ENCODE data around the gene FAM184A. TPM values are rescaled to one million over a fixed set of nuclear protein-coding genes. Genes with fewer than 3 reads are reported as not detected.

The FAM184A gene, protein sequence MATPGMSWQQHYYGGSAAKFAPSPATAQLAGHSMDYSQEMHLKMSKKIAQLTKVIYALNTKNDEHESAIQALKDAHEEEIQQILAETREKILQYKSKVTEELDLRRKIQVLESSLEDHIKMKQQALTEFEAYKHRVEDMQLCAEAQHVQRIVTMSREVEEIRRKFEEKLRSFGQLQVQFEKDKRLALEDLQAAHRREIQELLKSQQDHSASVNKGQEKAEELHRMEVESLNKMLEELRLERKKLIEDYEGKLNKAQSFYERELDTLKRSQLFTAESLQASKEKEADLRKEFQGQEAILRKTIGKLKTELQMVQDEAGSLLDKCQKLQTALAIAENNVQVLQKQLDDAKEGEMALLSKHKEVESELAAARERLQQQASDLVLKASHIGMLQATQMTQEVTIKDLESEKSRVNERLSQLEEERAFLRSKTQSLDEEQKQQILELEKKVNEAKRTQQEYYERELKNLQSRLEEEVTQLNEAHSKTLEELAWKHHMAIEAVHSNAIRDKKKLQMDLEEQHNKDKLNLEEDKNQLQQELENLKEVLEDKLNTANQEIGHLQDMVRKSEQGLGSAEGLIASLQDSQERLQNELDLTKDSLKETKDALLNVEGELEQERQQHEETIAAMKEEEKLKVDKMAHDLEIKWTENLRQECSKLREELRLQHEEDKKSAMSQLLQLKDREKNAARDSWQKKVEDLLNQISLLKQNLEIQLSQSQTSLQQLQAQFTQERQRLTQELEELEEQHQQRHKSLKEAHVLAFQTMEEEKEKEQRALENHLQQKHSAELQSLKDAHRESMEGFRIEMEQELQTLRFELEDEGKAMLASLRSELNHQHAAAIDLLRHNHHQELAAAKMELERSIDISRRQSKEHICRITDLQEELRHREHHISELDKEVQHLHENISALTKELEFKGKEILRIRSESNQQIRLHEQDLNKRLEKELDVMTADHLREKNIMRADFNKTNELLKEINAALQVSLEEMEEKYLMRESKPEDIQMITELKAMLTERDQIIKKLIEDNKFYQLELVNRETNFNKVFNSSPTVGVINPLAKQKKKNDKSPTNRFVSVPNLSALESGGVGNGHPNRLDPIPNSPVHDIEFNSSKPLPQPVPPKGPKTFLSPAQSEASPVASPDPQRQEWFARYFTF
- total RNA-seq (1.4 TPM), polyA plus RNA-seq (3.3 TPM)
- long read RNA-seq, donor 1 = 0 reads
- long read RNA-seq, donor 2 = 0 reads
- long read RNA-seq, donor 3 = 0 reads
- long read RNA-seq, donor 4 = 0 reads
- long read RNA-seq, donor 5 = 0 reads
- long read RNA-seq, donor 6 = 0 reads
- long read RNA-seq, donor 7 = 0 reads
- long read RNA-seq, donor 8 = 0 reads
- long read RNA-seq, donor 9 = 0 reads
- long read RNA-seq, donor 10 = 0 reads

DNA sequence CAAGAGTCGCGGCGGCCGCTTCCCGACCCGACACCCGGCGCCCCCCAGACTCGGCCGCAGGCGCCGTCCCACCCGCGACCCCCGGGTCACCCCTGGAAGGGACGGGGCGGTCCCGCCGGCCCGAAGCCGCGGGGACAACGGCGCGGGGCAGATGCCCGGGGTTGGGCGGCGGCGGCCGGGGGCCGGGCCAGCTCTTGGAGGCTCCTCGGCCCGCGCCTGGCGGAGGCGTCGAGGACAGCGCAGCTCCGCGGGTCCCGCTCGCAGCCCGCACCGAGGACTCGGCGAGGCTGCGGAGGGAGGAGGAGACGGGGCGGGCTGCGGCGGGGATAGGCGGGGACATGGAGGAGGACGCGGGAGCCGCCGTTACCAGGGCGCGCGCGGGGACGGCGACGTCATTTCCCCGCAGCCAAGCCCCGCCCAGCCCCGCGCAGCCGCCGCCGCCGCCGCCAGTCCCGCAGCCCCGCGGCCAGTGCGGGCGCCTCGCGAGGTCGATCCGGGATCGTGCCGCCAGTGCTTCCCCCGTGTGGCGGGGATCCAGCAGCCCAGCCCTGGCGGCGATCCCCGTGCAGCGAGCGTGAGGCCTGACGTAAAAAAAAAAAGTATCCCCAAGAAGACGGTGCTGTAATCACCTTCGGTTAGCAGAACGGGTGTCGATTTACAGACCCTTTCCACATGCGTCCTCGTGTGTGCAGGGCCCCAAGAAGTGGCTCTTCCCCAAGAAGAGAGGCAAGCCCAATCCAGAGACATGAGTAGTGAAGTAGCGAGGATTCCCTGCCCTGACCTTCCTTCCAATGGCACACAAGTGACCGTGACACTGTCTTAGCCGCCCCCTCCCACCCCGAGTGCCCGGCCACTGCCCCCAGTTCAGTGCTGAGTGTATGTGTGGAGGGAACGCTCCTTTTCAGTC, at the start of gene FAM184A:
TSS of gene FAM184A (minus strand) at position 289 of the 907 bp plus-strand sequence. CDS start 365 bp downstream, outside the sequence.
- DNase-seq (ENCODE audit: low read depth in 6 of 9, low spot score in 9 of 9) = peak in 4 of 9 donors; percentile 21 to 46 (median 24)
- Histone ChIP-seq H3K9me3 (ENCODE audit: control insufficient read depth in 2 of 2, insufficient read depth in 1 of 2, low read length in 1 of 2) (peaks cover 8 to 15% of the 10 kb centered on the region in 2 donors), H3K27ac (ENCODE audit: low read depth in 1 of 2, low read length in 1 of 2) (peak within 1 kb of the TSS in 1 of 2 donors; percentile 4), H3K27me3 (ENCODE audit: control insufficient read depth in 2 of 2, insufficient read depth in 1 of 2, low read length in 1 of 2) (peaks cover 14 to 41% of the 10 kb centered on the region in 2 donors), H3K36me3 (ENCODE audit: control insufficient read depth in 2 of 2, insufficient read depth in 2 of 2, low read length in 1 of 2) (no peaks in the 10 kb centered on the region), H3K4me3 (ENCODE audit: low read length in 2 of 2) (peak within 1 kb of the TSS; percentile 37 to 65), H3K4me1 (ENCODE audit: control insufficient read depth in 2 of 2, insufficient read depth in 2 of 2, low read length in 2 of 2) (peaks cover 0 to 9% of the 10 kb centered on the region in 2 donors)
- under 1% methylated on average over 103 of the region's 103 CpGs for WGBS

DNA sequence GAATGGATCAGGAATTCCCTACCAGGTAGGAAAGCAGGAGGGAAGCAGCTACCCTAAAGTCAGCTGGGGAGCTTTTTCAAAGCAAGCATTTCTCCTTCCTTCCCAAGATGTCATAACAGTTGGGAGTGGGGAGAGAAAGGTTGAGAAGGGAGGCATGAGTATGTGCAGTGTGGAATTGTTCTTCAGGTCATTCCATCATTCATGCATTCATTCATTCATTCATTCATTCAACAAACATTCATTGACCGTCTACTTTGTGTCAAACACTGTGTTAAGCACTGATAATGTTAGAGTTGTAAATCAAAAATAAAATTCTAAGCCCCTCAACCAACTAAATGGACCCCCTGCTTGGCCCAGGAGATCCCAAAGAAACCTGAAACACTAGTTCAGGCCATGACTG, 49.2 kb upstream of the FAM184A start:
- H3K36me3 ChIP-seq (ENCODE audit: control insufficient read depth in 2 of 2, insufficient read depth in 2 of 2, low read length in 1 of 2) = no peaks in the 10 kb centered on the region
- no peak overlapping the region for H3K4me3 ChIP-seq (ENCODE audit: low read length in 2 of 2)
- 97% methylated on average over 1 of the region's 1 CpG for WGBS
- H3K27me3 ChIP-seq (ENCODE audit: control insufficient read depth in 2 of 2, insufficient read depth in 1 of 2, low read length in 1 of 2) = no peaks in the 10 kb centered on the region
- H3K9me3 ChIP-seq (ENCODE audit: control insufficient read depth in 2 of 2, insufficient read depth in 1 of 2, low read length in 1 of 2) = no peaks in the 10 kb centered on the region
- no peaks in the 10 kb centered on the region for H3K4me1 ChIP-seq (ENCODE audit: control insufficient read depth in 2 of 2, insufficient read depth in 2 of 2, low read length in 2 of 2)
- DNase-seq (ENCODE audit: low read depth in 6 of 9, low spot score in 9 of 9) = no peak
- no peak overlapping the region for H3K27ac ChIP-seq (ENCODE audit: low read depth in 1 of 2, low read length in 1 of 2)

DNA sequence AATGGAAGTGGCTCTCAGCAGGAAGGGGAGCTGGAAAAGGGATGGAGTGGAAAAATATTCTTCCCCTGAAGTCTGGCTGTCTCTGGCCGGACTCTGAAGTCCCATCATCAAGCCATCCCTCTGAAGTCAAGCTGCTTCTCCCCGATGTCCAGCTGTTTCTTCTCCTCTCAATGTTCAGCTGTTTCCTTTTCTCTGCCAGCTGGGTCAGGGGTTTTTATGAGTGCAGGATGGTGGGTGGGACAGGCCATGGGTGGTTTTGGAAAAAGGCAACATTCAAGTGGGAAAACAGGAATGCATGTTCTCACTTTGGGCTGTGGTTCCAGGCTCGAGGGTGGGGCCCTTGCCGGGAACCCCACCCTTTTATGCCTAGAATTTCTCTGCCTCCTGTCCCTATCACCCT, 48.4 kb upstream of the FAM184A start:
- WGBS = 72% methylated on average over 4 of the region's 4 CpGs

DNA sequence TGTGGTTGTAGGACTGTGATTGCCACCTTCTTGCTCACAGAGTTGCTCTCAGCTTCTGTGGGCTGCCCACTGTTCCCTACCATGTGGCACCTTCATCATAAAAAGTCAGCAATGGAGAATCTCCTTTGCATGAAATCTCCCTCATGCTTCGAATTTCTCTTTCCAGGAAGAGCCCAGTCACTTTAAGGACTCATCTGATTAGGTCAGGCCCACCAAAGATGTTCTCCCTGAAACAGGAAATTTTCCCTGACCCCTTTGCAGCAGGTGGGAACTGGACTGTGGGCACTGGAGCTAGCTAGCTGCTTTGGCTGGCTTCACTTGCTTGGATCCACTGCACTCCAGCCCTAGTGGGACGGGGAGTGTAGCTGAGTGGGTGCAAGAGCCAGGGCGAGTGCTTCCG, 47.7 kb upstream of the FAM184A start:
- Histone ChIP-seq H3K36me3 (ENCODE audit: control insufficient read depth in 2 of 2, insufficient read depth in 2 of 2, low read length in 1 of 2) (no peaks in the 10 kb centered on the region), H3K9me3 (ENCODE audit: control insufficient read depth in 2 of 2, insufficient read depth in 1 of 2, low read length in 1 of 2) (no peaks in the 10 kb centered on the region), H3K27ac (ENCODE audit: low read depth in 1 of 2, low read length in 1 of 2) (no peak overlapping the region), H3K27me3 (ENCODE audit: control insufficient read depth in 2 of 2, insufficient read depth in 1 of 2, low read length in 1 of 2) (no peaks in the 10 kb centered on the region), H3K4me1 (ENCODE audit: control insufficient read depth in 2 of 2, insufficient read depth in 2 of 2, low read length in 2 of 2) (no peaks in the 10 kb centered on the region), H3K4me3 (ENCODE audit: low read length in 2 of 2) (no peak overlapping the region)
- 94% methylated on average over 4 of the region's 4 CpGs for WGBS
- no peak for DNase-seq (ENCODE audit: low read depth in 6 of 9, low spot score in 9 of 9)

More for the DNA sequence above, 48.4 kb upstream of the FAM184A start:
- H3K27me3 ChIP-seq (ENCODE audit: control insufficient read depth in 2 of 2, insufficient read depth in 1 of 2, low read length in 1 of 2) = no peaks in the 10 kb centered on the region
- no peaks in the 10 kb centered on the region for H3K36me3 ChIP-seq (ENCODE audit: control insufficient read depth in 2 of 2, insufficient read depth in 2 of 2, low read length in 1 of 2)
- no peak overlapping the region for H3K4me3 ChIP-seq (ENCODE audit: low read length in 2 of 2)
- no peak overlapping the region for H3K27ac ChIP-seq (ENCODE audit: low read depth in 1 of 2, low read length in 1 of 2)
- DNase-seq (ENCODE audit: low read depth in 6 of 9, low spot score in 9 of 9) = no peak
- H3K9me3 ChIP-seq (ENCODE audit: control insufficient read depth in 2 of 2, insufficient read depth in 1 of 2, low read length in 1 of 2) = no peaks in the 10 kb centered on the region
- no peaks in the 10 kb centered on the region for H3K4me1 ChIP-seq (ENCODE audit: control insufficient read depth in 2 of 2, insufficient read depth in 2 of 2, low read length in 2 of 2)

DNA sequence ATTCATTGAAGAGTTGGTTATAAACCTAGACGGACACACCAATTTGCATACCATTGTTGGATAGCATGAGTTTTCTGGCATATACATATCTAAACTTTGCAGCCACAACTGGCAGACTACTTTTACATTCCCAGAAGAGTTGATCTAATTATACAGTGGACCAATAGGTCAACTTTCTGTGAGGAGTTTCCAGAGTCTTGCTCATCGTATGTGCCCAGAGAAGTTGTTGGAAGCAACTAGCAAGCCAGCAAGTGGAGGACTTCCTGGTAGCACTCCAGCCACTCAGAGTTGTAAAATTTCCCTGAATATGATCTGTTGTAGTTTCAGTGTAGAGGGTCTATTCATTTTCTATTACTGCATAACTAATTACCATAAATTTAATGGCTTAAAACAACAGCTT, 47.1 kb upstream of the FAM184A start:
- Histone ChIP-seq H3K9me3 (ENCODE audit: control insufficient read depth in 2 of 2, insufficient read depth in 1 of 2, low read length in 1 of 2) (no peaks in the 10 kb centered on the region), H3K27me3 (ENCODE audit: control insufficient read depth in 2 of 2, insufficient read depth in 1 of 2, low read length in 1 of 2) (no peaks in the 10 kb centered on the region), H3K27ac (ENCODE audit: low read depth in 1 of 2, low read length in 1 of 2) (no peak overlapping the region), H3K36me3 (ENCODE audit: control insufficient read depth in 2 of 2, insufficient read depth in 2 of 2, low read length in 1 of 2) (no peaks in the 10 kb centered on the region), H3K4me1 (ENCODE audit: control insufficient read depth in 2 of 2, insufficient read depth in 2 of 2, low read length in 2 of 2) (no peaks in the 10 kb centered on the region), H3K4me3 (ENCODE audit: low read length in 2 of 2) (no peak overlapping the region)
- no peak for DNase-seq (ENCODE audit: low read depth in 6 of 9, low spot score in 9 of 9)
- 97% methylated on average over 2 of the region's 2 CpGs for WGBS

DNA sequence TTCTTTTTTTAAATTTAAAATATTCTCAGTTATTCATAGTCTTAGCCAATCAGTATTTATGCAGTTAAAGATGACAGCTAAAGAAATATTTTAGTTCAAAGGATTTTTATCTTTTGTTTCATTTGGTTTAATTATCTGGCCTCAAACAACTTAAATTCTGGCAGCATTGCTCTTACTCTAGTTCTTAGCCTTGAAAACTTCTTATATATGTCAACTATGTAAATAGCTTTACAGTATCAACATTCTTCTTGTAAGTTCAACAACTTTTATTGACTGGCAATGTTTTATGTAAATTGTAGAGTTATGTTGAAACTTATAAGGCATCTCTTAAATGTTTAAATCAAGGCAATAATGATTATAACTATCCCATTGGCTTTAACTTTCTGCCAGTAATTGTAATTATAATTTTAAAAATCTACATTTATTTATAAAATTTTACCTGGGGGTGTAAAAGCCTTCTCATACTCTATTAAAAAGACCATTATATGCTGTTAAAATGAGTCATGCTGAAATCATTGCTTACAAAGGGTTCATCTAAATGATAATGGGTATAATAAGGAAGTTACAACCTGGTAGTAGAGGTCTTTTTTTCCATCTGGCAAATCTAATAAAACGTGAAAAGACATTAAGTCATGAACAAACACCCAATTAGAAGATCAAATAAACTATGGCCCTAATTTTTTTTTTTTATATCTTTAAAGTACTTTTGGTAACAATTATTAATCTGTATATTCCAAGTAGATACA, 45.8 kb upstream of the FAM184A start:
- Histone ChIP-seq H3K36me3 (ENCODE audit: control insufficient read depth in 2 of 2, insufficient read depth in 2 of 2, low read length in 1 of 2) (no peaks in the 10 kb centered on the region), H3K9me3 (ENCODE audit: control insufficient read depth in 2 of 2, insufficient read depth in 1 of 2, low read length in 1 of 2) (no peaks in the 10 kb centered on the region), H3K4me1 (ENCODE audit: control insufficient read depth in 2 of 2, insufficient read depth in 2 of 2, low read length in 2 of 2) (no peaks in the 10 kb centered on the region), H3K27ac (ENCODE audit: low read depth in 1 of 2, low read length in 1 of 2) (no peak overlapping the region), H3K4me3 (ENCODE audit: low read length in 2 of 2) (no peak overlapping the region), H3K27me3 (ENCODE audit: control insufficient read depth in 2 of 2, insufficient read depth in 1 of 2, low read length in 1 of 2) (no peaks in the 10 kb centered on the region)
- WGBS = 83% methylated on average over 1 of the region's 1 CpG
- no peak for DNase-seq (ENCODE audit: low read depth in 6 of 9, low spot score in 9 of 9)

DNA sequence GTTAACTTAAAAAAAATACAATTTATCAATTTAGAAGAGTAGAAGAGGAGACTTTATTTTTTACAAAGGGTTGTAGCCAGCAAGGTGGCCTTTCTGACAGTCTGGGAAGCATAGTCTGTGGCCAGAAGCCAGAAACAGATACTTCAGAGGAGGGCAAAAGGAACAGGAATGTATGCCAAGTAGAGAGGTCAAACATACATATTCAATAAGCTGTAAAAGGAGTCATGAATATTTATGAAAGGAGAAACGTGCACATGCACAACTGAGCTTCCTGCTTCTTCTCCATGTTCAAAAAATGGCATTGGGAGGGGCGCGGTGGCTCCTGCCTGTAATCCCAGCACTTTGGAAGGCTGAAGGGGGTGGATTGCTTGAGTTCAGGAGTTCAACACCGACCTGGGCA, 43.9 kb upstream of the FAM184A start:
- no peak overlapping the region for H3K27ac ChIP-seq (ENCODE audit: low read depth in 1 of 2, low read length in 1 of 2)
- no peaks in the 10 kb centered on the region for H3K4me1 ChIP-seq (ENCODE audit: control insufficient read depth in 2 of 2, insufficient read depth in 2 of 2, low read length in 2 of 2)
- no peaks in the 10 kb centered on the region for H3K27me3 ChIP-seq (ENCODE audit: control insufficient read depth in 2 of 2, insufficient read depth in 1 of 2, low read length in 1 of 2)
- no peaks in the 10 kb centered on the region for H3K36me3 ChIP-seq (ENCODE audit: control insufficient read depth in 2 of 2, insufficient read depth in 2 of 2, low read length in 1 of 2)
- no peak for DNase-seq (ENCODE audit: low read depth in 6 of 9, low spot score in 9 of 9)
- no peaks in the 10 kb centered on the region for H3K9me3 ChIP-seq (ENCODE audit: control insufficient read depth in 2 of 2, insufficient read depth in 1 of 2, low read length in 1 of 2)
- no peak overlapping the region for H3K4me3 ChIP-seq (ENCODE audit: low read length in 2 of 2)
- 88% methylated on average over 4 of the region's 4 CpGs for WGBS
